Peyer's patch (tissue), 4 donors: ENCODE measurements around the gene NPL.

Experiments
- POLR2A ChIP-seq, 2 donors: fragments of 450-650 bp; IDR thresholded peaks; one replicate each; pipeline ENCODE4 v1.5.1; 2017; ENCODE audit warnings: antibody characterized with exemption in 2 of 2, mild to moderate bottlenecking in 2 of 2, moderate library complexity in 2 of 2
- TF ChIP-seq, protein P1 (sequence below), 6 experiments: fragments of 450-650 bp in 4 of 6; fragments of 200-600 bp in 2 of 6; sonication (generic) in 1 of 6; IDR thresholded peaks; one replicate each; pipeline ENCODE4 v1.5.1; 2017 to 2019; ENCODE audit warnings: antibody characterized with exemption in 6 of 6, mild to moderate bottlenecking in 3 of 6, moderate library complexity in 1 of 6

DNA sequence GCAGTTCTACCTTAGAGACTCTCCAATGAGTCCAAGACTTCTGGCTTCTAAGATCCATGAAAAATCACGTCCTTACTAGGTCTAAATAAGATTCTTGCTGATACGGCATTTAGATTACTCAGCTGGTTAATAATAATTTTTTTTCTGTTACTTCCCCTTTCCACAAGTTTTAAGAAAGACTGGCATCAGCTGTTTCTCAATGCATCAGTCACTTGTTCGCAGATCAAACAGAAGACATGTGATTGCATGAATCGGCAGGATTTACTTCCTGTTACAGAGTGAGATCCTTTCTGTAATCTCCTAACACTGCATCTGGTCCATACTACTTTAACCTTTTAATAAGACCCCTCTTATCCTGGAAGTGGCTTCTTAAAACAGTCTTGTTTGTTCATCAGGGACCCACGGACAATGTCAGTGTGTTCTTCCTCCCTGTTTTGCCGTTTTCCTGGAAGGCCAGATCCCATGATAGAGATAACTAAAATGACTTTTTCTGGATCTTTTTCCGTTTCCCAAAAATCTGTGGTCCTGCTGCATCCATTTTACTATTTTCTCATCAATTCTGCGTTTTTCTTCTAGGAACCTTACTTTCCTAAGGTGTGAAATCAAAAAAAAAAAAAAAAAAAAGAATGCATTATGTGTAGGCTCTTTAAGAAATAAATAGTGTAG lies 6.1 kb downstream of the NPL start:
- TF ChIP-seq, protein P1, sequence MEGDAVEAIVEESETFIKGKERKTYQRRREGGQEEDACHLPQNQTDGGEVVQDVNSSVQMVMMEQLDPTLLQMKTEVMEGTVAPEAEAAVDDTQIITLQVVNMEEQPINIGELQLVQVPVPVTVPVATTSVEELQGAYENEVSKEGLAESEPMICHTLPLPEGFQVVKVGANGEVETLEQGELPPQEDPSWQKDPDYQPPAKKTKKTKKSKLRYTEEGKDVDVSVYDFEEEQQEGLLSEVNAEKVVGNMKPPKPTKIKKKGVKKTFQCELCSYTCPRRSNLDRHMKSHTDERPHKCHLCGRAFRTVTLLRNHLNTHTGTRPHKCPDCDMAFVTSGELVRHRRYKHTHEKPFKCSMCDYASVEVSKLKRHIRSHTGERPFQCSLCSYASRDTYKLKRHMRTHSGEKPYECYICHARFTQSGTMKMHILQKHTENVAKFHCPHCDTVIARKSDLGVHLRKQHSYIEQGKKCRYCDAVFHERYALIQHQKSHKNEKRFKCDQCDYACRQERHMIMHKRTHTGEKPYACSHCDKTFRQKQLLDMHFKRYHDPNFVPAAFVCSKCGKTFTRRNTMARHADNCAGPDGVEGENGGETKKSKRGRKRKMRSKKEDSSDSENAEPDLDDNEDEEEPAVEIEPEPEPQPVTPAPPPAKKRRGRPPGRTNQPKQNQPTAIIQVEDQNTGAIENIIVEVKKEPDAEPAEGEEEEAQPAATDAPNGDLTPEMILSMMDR (IDR thresholded peaks at IDR 0.05) = no peak
- no peak for TF ChIP-seq POLR2A (IDR thresholded peaks at IDR 0.05)
